NCI-H510A (cell line): ENCODE results near the gene RHOH.

ENCODE experiments used
- DNase-seq: peaks from one replicate; lab custom pipeline; 2025; lab: John Stamatoyannopoulos, UW

The RHOH gene

GRCh38 chr4:40190019-40190418 is 6.8 kb upstream of the RHOH start:
- DNase-seq, result peak; percentile 51

- DNase-seq, result no peak
Observed at GRCh38 chr4:40190465-40190864, 6.4 kb upstream of the RHOH start.

GRCh38 chr4:40190880-40191815 is 5.7 kb upstream of the RHOH start:
- no peak for DNase-seq

GRCh38 chr4:40192114-40193015 is 4.5 kb upstream of the RHOH start:
- DNase-seq, result no peak

GRCh38 chr4:40193016-40193571 is 3.7 kb upstream of the RHOH start:
- DNase-seq, result no peak

- no peak for DNase-seq
Observed at GRCh38 chr4:40193578-40193977, 3.3 kb upstream of the RHOH start.

GRCh38 chr4:40194602-40195161 is 2.1 kb upstream of the RHOH start:
- no peak for DNase-seq

GRCh38 chr4:40195182-40196177 is 1.4 kb upstream of the RHOH start:
- no peak for DNase-seq

- no peak for DNase-seq
Observed at GRCh38 chr4:40196272-40196671, 559 bp upstream of the RHOH start.

- no peak for DNase-seq
Observed at GRCh38 chr4:40197879-40198689, 1.3 kb downstream of the RHOH start.

- DNase-seq, result no peak
Observed at GRCh38 chr4:40199179-40199670, 2.4 kb downstream of the RHOH start.

GRCh38 chr4:40199999-40200874 is 3.4 kb downstream of the RHOH start:
- DNase-seq, result no peak

GRCh38 chr4:40200875-40201801 is 4.3 kb downstream of the RHOH start:
- DNase-seq, result no peak

- DNase-seq, result no peak
Observed at GRCh38 chr4:40201898-40202297, 5.1 kb downstream of the RHOH start.

- no peak for DNase-seq
Observed at GRCh38 chr4:40202474-40202873, 5.6 kb downstream of the RHOH start.

- DNase-seq, result no peak
Observed at GRCh38 chr4:40204507-40205258, 7.9 kb downstream of the RHOH start.
